Loucy (cell line): ENCODE data around the gene CCNB1.
"Not testable (repeated sequence)": the region's sequence is repeated elsewhere in the genome, so short reads cannot be mapped to it uniquely, and the experiment has no call there.

ENCODE experiments used
- H2AFZ ChIP-seq: fragments of 200-600 bp; sonication (generic); 2 replicates; pipeline ENCODE4 v1.6.0; 2016; ENCODE audit warnings: antibody characterized with exemption, mild to moderate bottlenecking, low read length, moderate library complexity
- H3F3A ChIP-seq: fragments of 200-600 bp; 2 replicates; pipeline ENCODE4 v1.6.0; 2016; ENCODE audit warnings: antibody characterized with exemption, low read depth, mild to moderate bottlenecking
- H3K27me3 ChIP-seq: fragments of 200-600 bp; sonication (generic); 2 replicates; pipeline ENCODE4 v1.6.1; 2014; ENCODE audit warnings: low read length, mild to moderate bottlenecking; ENCODE audit not compliant: insufficient read depth, poor library complexity, severe bottlenecking
- H3K36me3 ChIP-seq: fragments of 200-600 bp; sonication (generic); 2 replicates; pipeline ENCODE4 v1.6.1; 2016; ENCODE audit warnings: low read length; ENCODE audit not compliant: insufficient read depth
- H3K4me1 ChIP-seq: fragments of 200-600 bp; sonication (generic); 2 replicates; pipeline ENCODE4 v1.5.1; 2014; ENCODE audit warnings: low read length, mild to moderate bottlenecking; ENCODE audit not compliant: insufficient read depth, poor library complexity, severe bottlenecking
- H3K4me2 ChIP-seq: fragments of 200-600 bp; sonication (generic); 2 replicates; pipeline ENCODE4 v1.6.0; 2014; ENCODE audit warnings: antibody characterized with exemption, low read length, low read depth, mild to moderate bottlenecking; ENCODE audit not compliant: poor library complexity, severe bottlenecking
- H3K4me3 ChIP-seq: fragments of 200-600 bp; sonication (generic); 2 replicates; pipeline ENCODE4 v1.5.1; 2014; ENCODE audit warnings: low read length, mild to moderate bottlenecking, mixed read lengths; ENCODE audit not compliant: poor library complexity, severe bottlenecking
- H3K79me2 ChIP-seq: fragments of 200-600 bp; sonication (generic); 2 replicates; pipeline ENCODE4 v1.6.1; 2014; ENCODE audit warnings: low read length; ENCODE audit not compliant: insufficient read depth
- H3K9ac ChIP-seq: fragments of 200-600 bp; sonication (generic); 2 replicates; pipeline ENCODE4 v1.6.0; 2014; ENCODE audit warnings: mild to moderate bottlenecking, low read depth, low read length, moderate library complexity; ENCODE audit not compliant: poor library complexity, severe bottlenecking
- H3K9me2 ChIP-seq: fragments of 200-600 bp; sonication (generic); replicated peaks from 2 replicates; pipeline ENCODE4 v1.6.1; 2016; ENCODE audit warnings: low read depth, low read length, mixed read lengths
- H3K9me3 ChIP-seq: fragments of 200-600 bp; sonication (generic); 2 replicates; pipeline ENCODE4 v1.6.1; 2014; ENCODE audit warnings: mild to moderate bottlenecking, antibody characterized with exemption, low read length, low read depth; ENCODE audit not compliant: insufficient read depth
- H4K20me1 ChIP-seq: fragments of 200-600 bp; sonication (generic); 2 replicates; pipeline ENCODE4 v1.6.0; 2014; ENCODE audit warnings: antibody characterized with exemption, low read length, mild to moderate bottlenecking; ENCODE audit not compliant: insufficient read depth, poor library complexity, severe bottlenecking
- EZH2phosphoT487 ChIP-seq: fragments of 200-600 bp; IDR thresholded peaks from 2 replicates; pipeline ENCODE4 v1.6.1; 2018; ENCODE audit warnings: antibody characterized with exemption, mild to moderate bottlenecking, moderate library complexity, borderline replicate concordance
- TF ChIP-seq, protein P1 (sequence below): fragments of 200-600 bp; sonication (generic); conservative IDR thresholded peaks from 2 replicates; pipeline ENCODE4 v1.5.1; 2014; ENCODE audit warnings: mild to moderate bottlenecking, antibody characterized with exemption, low read length

The CCNB1 gene

DNA sequence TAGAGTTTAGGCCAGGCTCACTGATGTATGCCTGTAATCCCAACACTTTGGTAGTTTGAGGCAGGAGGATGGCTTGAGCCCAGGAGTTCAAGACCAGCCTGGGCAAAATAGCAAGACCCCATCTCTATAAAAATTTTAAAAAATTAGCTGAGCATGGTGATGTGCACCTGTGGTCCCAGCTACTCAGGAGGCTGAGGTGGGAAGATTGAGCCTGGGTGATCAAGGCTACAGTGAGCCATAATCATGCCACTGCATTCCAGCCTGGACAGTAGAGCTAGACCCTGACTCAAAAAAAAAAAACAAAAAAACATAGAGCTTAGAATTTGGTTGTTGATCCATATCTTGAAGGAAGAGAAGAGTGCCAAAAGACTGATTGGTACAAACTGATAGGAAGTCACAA is 53.0 kb downstream of the CCNB1 start:
- Histone ChIP-seq H3K27me3 (no peaks in the 10 kb centered on the region), H3K9me3 (no peaks in the 10 kb centered on the region), H3K4me2 (no peak overlapping the region), H3K9me2 (no peaks in the 10 kb centered on the region), H3K4me3 (no peak overlapping the region), H3K9ac (no peak overlapping the region), H4K20me1 (peaks cover 11% of the 10 kb centered on the region), H3K79me2 (peaks cover 23% of the 10 kb centered on the region), H3K4me1 (peaks cover 14% of the 10 kb centered on the region), H3K36me3 (no peaks in the 10 kb centered on the region), H2AFZ (no peak overlapping the region), H3F3A (no peaks in the 10 kb centered on the region)
- TF ChIP-seq, protein P1, sequence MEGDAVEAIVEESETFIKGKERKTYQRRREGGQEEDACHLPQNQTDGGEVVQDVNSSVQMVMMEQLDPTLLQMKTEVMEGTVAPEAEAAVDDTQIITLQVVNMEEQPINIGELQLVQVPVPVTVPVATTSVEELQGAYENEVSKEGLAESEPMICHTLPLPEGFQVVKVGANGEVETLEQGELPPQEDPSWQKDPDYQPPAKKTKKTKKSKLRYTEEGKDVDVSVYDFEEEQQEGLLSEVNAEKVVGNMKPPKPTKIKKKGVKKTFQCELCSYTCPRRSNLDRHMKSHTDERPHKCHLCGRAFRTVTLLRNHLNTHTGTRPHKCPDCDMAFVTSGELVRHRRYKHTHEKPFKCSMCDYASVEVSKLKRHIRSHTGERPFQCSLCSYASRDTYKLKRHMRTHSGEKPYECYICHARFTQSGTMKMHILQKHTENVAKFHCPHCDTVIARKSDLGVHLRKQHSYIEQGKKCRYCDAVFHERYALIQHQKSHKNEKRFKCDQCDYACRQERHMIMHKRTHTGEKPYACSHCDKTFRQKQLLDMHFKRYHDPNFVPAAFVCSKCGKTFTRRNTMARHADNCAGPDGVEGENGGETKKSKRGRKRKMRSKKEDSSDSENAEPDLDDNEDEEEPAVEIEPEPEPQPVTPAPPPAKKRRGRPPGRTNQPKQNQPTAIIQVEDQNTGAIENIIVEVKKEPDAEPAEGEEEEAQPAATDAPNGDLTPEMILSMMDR, result no peak
- no peak for TF ChIP-seq EZH2phosphoT487

DNA sequence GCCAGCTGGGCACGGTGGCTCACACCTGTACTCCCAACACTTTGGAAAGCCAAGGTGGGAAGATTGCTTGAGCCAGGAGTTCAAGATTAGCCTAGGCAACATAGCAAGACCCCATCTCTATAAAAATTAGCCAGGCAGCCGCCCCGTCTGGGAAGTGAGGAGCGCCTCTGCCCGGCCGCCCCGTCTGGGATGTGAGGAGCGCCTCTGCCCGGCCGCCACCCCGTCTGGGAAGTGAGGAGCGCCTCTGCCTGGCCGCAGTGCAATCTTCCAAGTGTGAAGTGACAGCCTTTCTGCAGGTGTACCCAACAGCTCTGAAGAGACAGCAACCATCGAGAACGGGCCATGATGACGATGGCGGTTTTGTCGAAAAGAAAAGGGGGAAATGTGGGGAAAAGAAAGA is 53.4 kb downstream of the CCNB1 start:
- peaks cover 23% of the 10 kb centered on the region for H3K79me2 ChIP-seq
- not testable (repeated sequence) for H3K4me3 ChIP-seq

DNA sequence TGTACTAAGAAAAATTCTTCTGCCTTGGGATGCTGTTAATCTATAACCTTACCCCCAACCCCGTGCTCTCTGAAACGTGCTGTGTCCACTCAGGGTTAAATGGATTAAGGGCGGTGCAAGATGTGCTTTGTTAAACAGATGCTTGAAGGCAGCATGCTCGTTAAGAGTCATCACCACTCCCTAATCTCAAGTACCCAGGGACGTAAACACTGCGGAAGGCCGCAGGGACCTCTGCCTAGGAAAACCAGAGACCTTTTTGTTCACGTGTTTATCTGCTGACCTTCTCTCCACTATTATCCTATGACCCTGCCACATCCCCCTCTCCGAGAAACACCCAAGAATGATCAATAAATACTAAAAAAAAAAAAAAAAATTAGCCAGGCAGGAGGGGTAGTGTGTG is 53.9 kb downstream of the CCNB1 start:
- Histone ChIP-seq H3K79me2 (peaks cover 23% of the 10 kb centered on the region), H4K20me1 (peaks cover 11% of the 10 kb centered on the region)
- not testable (repeated sequence) for H3K9ac ChIP-seq

More for the DNA sequence above, 53.4 kb downstream of the CCNB1 start:
- H3K9me2 ChIP-seq, H2AFZ ChIP-seq, H3K4me2 ChIP-seq, H3K36me3 ChIP-seq, H3K9ac ChIP-seq, H3F3A ChIP-seq, H3K9me3 ChIP-seq, H3K27me3 ChIP-seq: not testable (repeated sequence)
- Histone ChIP-seq H3K4me1 (peaks cover 14% of the 10 kb centered on the region), H4K20me1 (peaks cover 11% of the 10 kb centered on the region)

DNA sequence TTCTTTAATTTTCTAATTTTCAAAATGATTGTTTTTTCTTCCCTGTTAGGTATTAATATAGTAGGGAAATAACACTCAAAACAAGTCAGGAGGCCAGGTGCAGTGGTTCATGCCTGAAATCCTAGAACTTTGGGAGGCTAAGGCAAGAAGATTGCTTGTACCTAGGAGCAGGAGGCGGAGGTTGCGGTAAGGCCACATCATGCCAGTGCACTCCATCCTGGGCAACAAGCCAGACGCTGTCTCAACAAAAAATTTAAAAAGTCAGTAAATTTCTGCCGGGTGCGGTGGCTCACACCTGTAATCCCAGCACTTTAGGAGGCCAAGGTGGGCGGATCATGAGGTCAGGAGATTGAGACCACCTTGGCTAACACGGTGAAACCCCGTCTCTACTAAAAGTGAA is 57.6 kb downstream of the CCNB1 start:
- H3K9ac ChIP-seq, result no peak overlapping the region
- TF ChIP-seq, protein P1, result no peak
- no peak for TF ChIP-seq EZH2phosphoT487
- peaks cover 8% of the 10 kb centered on the region; the same call in 1 of the 2 replicates for H3K36me3 ChIP-seq
- H2AFZ ChIP-seq, result no peak overlapping the region
- no peaks in the 10 kb centered on the region for H3K9me2 ChIP-seq
- H3K4me2 ChIP-seq, result no peak overlapping the region
- peaks cover 8% of the 10 kb centered on the region for H3K79me2 ChIP-seq
- H3K9me3 ChIP-seq, result no peaks in the 10 kb centered on the region
- peaks cover under 1% of the 10 kb centered on the region for H3K4me1 ChIP-seq
- no peaks in the 10 kb centered on the region for H3K27me3 ChIP-seq
- no peaks in the 10 kb centered on the region for H4K20me1 ChIP-seq
- no peak overlapping the region for H3K4me3 ChIP-seq
- H3F3A ChIP-seq, result no peaks in the 10 kb centered on the region

More for the DNA sequence above, 53.9 kb downstream of the CCNB1 start:
- H2AFZ ChIP-seq, H3K4me2 ChIP-seq, H3K9me2 ChIP-seq, H3F3A ChIP-seq, H3K27me3 ChIP-seq, H3K36me3 ChIP-seq, H3K4me3 ChIP-seq, H3K9me3 ChIP-seq: not testable (repeated sequence)
- peaks cover 14% of the 10 kb centered on the region for H3K4me1 ChIP-seq
